OCI-LY7 (cell line): ENCODE results near the gene TRPM8. TPM values are rescaled to one million over a fixed set of nuclear protein-coding genes. Genes with fewer than 3 reads are reported as not detected.

Source experiments
- BruUV-seq: library from RNA; stranded (reverse); fragments of 400-500 nt; replicated peaks from 2 replicates; lab custom pipeline; 2021; lab: Mats Ljungman, UMichigan
- CTCF ChIA-PET: fragments of 300-600 bp; sonication (Branson Sonifier 250); formaldehyde crosslinking; loops from one replicate; lab custom pipeline; 2022; ENCODE audit warnings: antibody characterized with exemption; ENCODE audit not compliant: unreplicated experiment; lab: Charles Lee
- POLR2A ChIA-PET: fragments of 300-600 bp; sonication (Branson Sonifier 250); formaldehyde crosslinking; loops from one replicate; lab custom pipeline; 2022; ENCODE audit warnings: antibody characterized with exemption; lab: Charles Lee
- DNase-seq: peaks from one replicate; pipeline ENCODE4 v3.0.0-alpha.2; 2015; ENCODE audit warnings: low spot score
- H2AFZ ChIP-seq: fragments of 200-600 bp; sonication (generic), shearing (Covaris generic); 2 replicates; pipeline ENCODE4 v1.6.1; 2014; ENCODE audit warnings: mild to moderate bottlenecking, antibody characterized with exemption, low read length, moderate library complexity
- H3K27ac ChIP-seq: fragments of 200-600 bp; sonication (generic); 2 replicates; pipeline ENCODE4 v1.5.1; 2014; ENCODE audit warnings: mixed run types, low read depth, mild to moderate bottlenecking, moderate library complexity, low read length, inconsistent platforms; ENCODE audit not compliant: poor library complexity, severe bottlenecking
- H3K36me3 ChIP-seq: fragments of 200-600 bp; sonication (generic); 2 replicates; pipeline ENCODE4 v1.6.1; 2014; ENCODE audit warnings: mild to moderate bottlenecking, antibody characterized with exemption, low read length, moderate library complexity, mixed read lengths; ENCODE audit not compliant: insufficient read depth
- H3K4me1 ChIP-seq: fragments of 200-600 bp; sonication (generic); 2 replicates; pipeline ENCODE4 v1.5.1; 2014; ENCODE audit warnings: mild to moderate bottlenecking, low read length; ENCODE audit not compliant: insufficient read depth, poor library complexity, severe bottlenecking
- H3K4me2 ChIP-seq: fragments of 200-600 bp; sonication (generic); 2 replicates; pipeline ENCODE4 v1.6.1; 2014; ENCODE audit warnings: mild to moderate bottlenecking, low read length
- H3K4me3 ChIP-seq: fragments of 200-600 bp; sonication (generic); 2 replicates; pipeline ENCODE4 v1.5.1; 2014; ENCODE audit warnings: mild to moderate bottlenecking, low read depth, low read length; ENCODE audit not compliant: poor library complexity, severe bottlenecking
- H3K79me2 ChIP-seq: fragments of 200-600 bp; sonication (generic); 2 replicates; pipeline ENCODE4 v1.6.1; 2016; ENCODE audit warnings: low read depth, mild to moderate bottlenecking, low read length, moderate library complexity, mixed read lengths; ENCODE audit not compliant: insufficient read depth
- H3K9me2 ChIP-seq: fragments of 200-600 bp; sonication (generic); 2 replicates; pipeline ENCODE4 v1.6.1; 2016; ENCODE audit warnings: mild to moderate bottlenecking, low read length, mixed read lengths; ENCODE audit not compliant: insufficient read depth
- H3K9me3 ChIP-seq: fragments of 200-600 bp; sonication (generic); 2 replicates; pipeline ENCODE4 v1.6.1; 2014; ENCODE audit warnings: mild to moderate bottlenecking, mixed run types, low read length, mixed read lengths
- H4K20me1 ChIP-seq: fragments of 200-600 bp; sonication (generic); 2 replicates; pipeline ENCODE4 v1.6.1; 2014; ENCODE audit warnings: mild to moderate bottlenecking, antibody characterized with exemption, low read length, moderate library complexity, mixed read lengths; ENCODE audit not compliant: insufficient read depth
- EZH2phosphoT487 ChIP-seq: fragments of 200-600 bp; sonication (generic); IDR thresholded peaks from 2 replicates; pipeline ENCODE4 v1.6.1; 2018; ENCODE audit warnings: low read depth, borderline replicate concordance, mild to moderate bottlenecking, mixed run types, antibody characterized with exemption, low read length, moderate library complexity, mixed read lengths
- intact Hi-C: fragments of 100-400 bp; cut with micrococcal nuclease; formaldehyde crosslinking; loops from one replicate; pipeline ENCODE4 v1.10.0; 2022; ENCODE audit not compliant: unreplicated experiment
- total RNA-seq, 2 experiments: library from RNA; depleted of rRNA in 1 of 2; stranded (reverse); fragments of >200 nt in 1 of 2; shearing (Covaris generic) in 1 of 2; gene quantifications; 2 replicates each; pipeline ENCODE4 v1.2.3, GENCODE V29; 2014 to 2022
- TF ChIP-seq, protein P1 (sequence below): fragments of 200-600 bp; sonication (generic); conservative IDR thresholded peaks from 2 replicates; pipeline ENCODE4 v1.5.1; 2014; ENCODE audit warnings: mild to moderate bottlenecking, antibody characterized with exemption, low read length, moderate library complexity, mixed read lengths

TRPM8 gene
- total RNA-seq, 2 experiments from 2014 or later: not detected

DNA sequence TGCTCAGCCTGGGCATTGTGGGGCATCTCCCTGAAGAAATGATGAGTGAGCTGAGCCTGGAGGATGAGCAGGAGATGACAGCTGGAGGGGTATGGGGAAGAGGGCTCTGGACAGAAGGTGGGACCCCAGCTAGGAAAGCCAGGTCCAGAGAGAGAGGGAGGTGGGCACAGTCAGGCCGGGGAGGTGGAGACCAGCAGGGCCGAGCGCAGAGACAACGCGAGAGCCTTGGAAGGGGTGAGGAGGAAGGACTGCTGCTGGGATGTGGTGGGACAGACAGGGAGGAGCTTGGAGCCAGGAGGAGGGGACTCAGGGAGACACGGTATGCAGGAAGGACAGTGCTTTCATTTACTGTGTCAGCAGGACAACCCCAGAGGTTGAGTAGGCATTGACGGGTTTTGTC, 8.2 kb downstream of the TRPM8 start:
- CTCF ChIA-PET: no interaction called here

GRCh38 chr2:233926806-233927205, 9.6 kb downstream of the TRPM8 start:
- no TSS peak for BruUV-seq
- CTCF ChIA-PET: no interaction called here
- POLR2A ChIA-PET: no interaction called here

More for the DNA sequence above, 8.2 kb downstream of the TRPM8 start:
- POLR2A ChIA-PET: no interaction called here
- no peak for DNase-seq
- no peak overlapping the region for H2AFZ ChIP-seq
- no peak for TF ChIP-seq EZH2phosphoT487
- TF ChIP-seq, protein P1, sequence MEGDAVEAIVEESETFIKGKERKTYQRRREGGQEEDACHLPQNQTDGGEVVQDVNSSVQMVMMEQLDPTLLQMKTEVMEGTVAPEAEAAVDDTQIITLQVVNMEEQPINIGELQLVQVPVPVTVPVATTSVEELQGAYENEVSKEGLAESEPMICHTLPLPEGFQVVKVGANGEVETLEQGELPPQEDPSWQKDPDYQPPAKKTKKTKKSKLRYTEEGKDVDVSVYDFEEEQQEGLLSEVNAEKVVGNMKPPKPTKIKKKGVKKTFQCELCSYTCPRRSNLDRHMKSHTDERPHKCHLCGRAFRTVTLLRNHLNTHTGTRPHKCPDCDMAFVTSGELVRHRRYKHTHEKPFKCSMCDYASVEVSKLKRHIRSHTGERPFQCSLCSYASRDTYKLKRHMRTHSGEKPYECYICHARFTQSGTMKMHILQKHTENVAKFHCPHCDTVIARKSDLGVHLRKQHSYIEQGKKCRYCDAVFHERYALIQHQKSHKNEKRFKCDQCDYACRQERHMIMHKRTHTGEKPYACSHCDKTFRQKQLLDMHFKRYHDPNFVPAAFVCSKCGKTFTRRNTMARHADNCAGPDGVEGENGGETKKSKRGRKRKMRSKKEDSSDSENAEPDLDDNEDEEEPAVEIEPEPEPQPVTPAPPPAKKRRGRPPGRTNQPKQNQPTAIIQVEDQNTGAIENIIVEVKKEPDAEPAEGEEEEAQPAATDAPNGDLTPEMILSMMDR: no peak
- H3K36me3 ChIP-seq: no peaks in the 10 kb centered on the region
- no peaks in the 10 kb centered on the region for H4K20me1 ChIP-seq
- no peaks in the 10 kb centered on the region for H3K9me3 ChIP-seq
- intact Hi-C loops: no loop called here
- BruUV-seq: no TSS peak
- no peaks in the 10 kb centered on the region for H3K4me1 ChIP-seq
- no peak overlapping the region for H3K4me2 ChIP-seq
- H3K27ac ChIP-seq: no peak overlapping the region
- H3K4me3 ChIP-seq: no peak overlapping the region
- H3K79me2 ChIP-seq: no peaks in the 10 kb centered on the region
- H3K9me2 ChIP-seq: no peaks in the 10 kb centered on the region

More at GRCh38 chr2:233926806-233927205, 9.6 kb downstream of the TRPM8 start:
- H3K27ac ChIP-seq: no peak overlapping the region
- no peaks in the 10 kb centered on the region for H3K79me2 ChIP-seq
- TF ChIP-seq EZH2phosphoT487: no peak
- TF ChIP-seq, protein P1: no peak
- H3K4me1 ChIP-seq: no peaks in the 10 kb centered on the region
- H3K36me3 ChIP-seq: no peaks in the 10 kb centered on the region
- no peaks in the 10 kb centered on the region for H4K20me1 ChIP-seq
- no peaks in the 10 kb centered on the region for H3K9me3 ChIP-seq
- intact Hi-C loops: no loop called here
- H3K4me3 ChIP-seq: no peak overlapping the region
- no peak overlapping the region for H3K4me2 ChIP-seq
- no peak for DNase-seq
- H3K9me2 ChIP-seq: no peaks in the 10 kb centered on the region
- H2AFZ ChIP-seq: no peak overlapping the region
